ENCODE data around the gene GLRA1.
"Not testable (repeated sequence)": the region's sequence is repeated elsewhere in the genome, so short reads cannot be mapped to it uniquely, and the experiment has no call there.

GLRA1 gene

GRCh38 chr5:151811593-151812321 lies 112.9 kb downstream of the GLRA1 start:
- no peak for DNase-seq

GRCh38 chr5:151810897-151811296 lies 113.8 kb downstream of the GLRA1 start:
- DNase-seq = no peak

- no peak for DNase-seq
Measured at GRCh38 chr5:151810449-151810848, 114.2 kb downstream of the GLRA1 start.

GRCh38 chr5:151808451-151809169 lies 116.0 kb downstream of the GLRA1 start:
- no peak for DNase-seq

DNA sequence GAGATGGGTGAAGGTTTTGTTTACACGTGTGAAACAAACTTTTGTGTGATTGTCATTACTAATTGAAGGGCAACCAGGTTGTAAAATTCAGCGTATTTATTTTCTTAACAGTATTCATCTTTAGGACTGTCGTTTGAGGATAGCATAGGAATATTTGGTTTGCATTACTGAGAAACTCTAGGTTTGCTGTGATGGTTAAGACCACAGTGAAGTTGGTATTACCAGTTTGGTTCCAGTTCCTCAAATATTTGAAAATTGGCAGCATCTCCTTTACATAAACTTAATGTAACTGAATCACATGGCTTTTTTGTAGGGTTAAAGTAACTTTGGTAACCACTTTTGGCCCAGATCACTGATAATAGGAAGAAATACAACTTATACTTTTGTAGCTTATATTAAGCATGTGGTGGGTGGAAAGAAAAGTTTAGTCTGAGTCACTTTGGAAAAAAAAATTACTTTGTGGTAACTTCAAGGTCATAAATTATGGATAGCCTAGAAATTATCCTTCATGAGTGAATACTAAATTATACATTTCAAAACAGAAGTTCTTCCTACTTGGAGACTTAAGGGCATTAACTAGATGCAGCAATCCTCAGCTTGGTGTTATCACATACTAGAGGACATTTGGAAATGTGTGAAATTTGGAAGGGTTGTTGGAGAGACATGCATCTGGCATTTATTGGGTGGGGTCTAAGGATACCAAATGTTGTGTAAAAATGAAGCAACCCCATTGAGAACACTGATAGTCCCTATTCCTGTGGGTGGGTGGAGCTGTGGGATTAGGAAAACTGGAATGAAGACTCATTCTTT lies 119.0 kb downstream of the GLRA1 start:
- no peak for DNase-seq

DNA sequence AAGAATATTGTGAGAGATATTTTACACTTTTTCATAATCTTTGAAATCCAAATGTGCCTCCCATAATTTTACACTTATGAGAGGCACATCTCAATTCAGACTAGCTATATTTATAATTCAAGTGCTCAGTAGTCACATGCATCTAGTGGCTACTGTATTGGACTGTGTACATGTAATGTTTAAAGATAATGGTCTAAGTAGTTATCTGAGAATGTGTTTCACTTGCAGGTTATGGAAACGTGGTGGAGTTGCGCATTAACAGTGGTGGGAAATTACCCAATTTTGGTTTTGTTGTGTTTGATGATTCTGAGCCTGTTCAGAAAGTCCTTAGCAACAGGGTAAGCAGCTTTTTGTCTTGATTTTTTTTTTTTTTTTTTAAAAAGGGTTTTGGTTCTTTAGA lies 124.1 kb downstream of the GLRA1 start:
- DNase-seq = no peak

GRCh38 chr5:151799407-151799806 lies 125.2 kb downstream of the GLRA1 start:
- DNase-seq = no peak

- no peak for DNase-seq
Measured at GRCh38 chr5:151798674-151799073, 126.0 kb downstream of the GLRA1 start.

- DNase-seq = no peak
Measured at GRCh38 chr5:151795426-151795825, 129.2 kb downstream of the GLRA1 start.

DNA sequence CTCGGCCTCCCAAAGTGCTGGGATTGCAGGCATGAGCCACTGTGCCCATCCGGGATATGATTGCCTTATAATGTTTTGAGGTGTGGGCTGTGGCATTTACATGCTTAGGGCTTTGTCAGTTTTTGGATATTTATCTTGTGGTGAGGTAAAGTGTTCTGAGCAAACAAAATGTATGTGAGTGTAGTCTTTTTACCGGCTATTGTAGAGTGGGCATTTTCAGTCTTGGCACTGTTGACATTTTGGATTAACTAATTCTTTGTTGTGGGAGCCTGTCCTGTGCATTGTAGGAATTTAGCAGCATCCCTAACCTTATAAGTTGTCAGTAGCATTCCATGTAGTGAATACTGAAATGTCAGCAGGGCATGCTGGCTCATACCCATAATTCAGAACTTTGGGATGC lies 131.3 kb downstream of the GLRA1 start:
- DNase-seq = no peak

- no peak for DNase-seq
Measured at GRCh38 chr5:151787817-151788216, 136.8 kb downstream of the GLRA1 start.

- no peak for DNase-seq
Measured at GRCh38 chr5:151786468-151786867, 138.2 kb downstream of the GLRA1 start.

GRCh38 chr5:151784141-151784540 lies 140.5 kb downstream of the GLRA1 start:
- no peak for DNase-seq

DNA sequence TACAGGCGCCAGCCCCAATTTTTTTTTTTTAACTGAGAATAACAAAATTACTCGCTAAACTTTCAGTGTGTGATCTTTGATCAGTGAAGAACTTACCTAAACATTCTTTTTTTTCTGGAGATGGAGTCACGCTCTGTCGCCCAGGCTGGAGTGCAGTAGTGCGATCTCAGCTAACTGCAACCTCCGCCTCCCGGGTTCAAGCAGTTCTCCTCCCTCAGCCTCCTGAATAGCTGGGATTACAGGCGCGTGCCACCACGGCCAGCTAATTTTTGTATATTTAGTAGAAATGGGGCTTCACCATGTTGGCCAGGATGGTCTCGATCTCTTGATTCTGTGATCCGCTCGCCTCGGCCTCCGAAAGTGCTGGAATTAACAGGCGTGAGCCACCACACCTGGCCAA lies 141.0 kb downstream of the GLRA1 start:
- DNase-seq = not testable (repeated sequence)

DNA sequence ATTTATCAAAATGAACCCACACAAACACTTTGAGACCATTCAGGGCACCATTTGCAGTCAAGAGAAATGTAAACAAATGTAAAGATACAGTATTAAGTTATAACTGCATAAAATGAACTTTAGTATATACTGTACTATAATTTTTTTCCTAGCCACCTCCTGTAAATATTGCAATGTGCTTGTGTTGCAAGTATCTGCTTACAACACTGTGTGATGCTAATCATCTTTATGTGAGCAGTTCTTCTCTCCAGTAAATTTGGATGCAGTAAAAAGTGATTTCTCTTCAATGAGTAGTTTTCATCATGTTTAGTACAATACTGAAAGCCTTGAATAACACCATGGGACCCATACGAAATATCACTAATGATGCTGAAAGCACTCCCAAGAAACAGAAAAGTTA lies 143.4 kb downstream of the GLRA1 start:
- no peak for DNase-seq

GRCh38 chr5:151780348-151780747 lies 144.3 kb downstream of the GLRA1 start:
- no peak for DNase-seq

DNA sequence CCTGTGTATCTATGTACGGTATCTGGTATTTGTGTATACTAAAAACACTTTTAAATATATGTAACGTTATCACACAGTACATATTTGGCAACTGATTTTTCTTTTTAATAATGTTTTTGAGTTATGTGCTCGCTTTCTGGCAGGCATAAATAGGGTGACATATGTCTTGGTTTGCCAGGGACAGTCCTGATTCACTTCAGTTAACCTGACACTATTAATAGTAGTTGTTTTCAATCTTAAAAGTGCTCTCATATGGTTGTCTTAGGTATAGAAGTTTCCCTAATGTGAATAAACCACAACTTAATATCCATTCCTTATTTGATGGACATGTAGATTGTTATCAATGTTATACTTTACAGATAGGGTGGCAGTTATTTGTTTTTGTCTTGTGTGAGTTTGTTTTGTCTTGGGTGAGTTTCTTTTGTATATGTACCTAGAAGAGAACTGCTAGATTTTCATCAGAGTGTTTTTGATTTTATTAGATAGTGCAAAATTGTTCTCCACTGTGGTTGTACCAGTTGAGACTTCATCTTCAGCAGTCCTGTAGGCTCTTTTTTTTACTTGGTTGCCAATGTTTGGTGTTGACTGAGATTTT lies 145.0 kb downstream of the GLRA1 start:
- peak; percentile 17 for DNase-seq

DNA sequence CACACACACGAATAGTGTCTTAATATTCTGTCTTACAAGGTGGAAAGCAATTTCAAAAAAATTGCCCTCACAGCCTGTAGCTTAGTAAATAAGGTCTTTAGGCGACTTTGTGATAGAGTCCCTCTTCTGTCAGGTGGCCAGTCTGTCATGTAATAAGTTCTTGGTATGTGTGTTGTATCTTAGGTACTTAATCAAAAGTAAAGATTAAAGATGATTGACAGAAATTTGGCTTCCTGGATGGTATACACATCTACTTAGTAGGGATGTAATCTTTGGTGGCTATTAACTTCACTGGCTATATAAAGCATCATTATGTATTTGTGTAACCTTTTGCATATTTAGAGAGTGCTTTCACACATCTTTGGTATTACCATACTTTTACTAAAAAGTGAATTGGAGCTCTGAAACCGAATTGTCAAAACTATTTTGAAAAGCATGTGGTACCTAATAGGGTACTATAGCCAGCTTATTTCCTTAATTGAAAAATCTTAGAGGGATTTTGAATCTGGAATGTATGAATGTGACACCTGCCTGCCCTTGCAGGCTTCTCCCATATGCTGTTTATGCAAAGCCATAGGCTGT lies 149.5 kb downstream of the GLRA1 start:
- no peak for DNase-seq

GRCh38 chr5:151773951-151774350 lies 150.7 kb downstream of the GLRA1 start:
- no peak for DNase-seq

DNA sequence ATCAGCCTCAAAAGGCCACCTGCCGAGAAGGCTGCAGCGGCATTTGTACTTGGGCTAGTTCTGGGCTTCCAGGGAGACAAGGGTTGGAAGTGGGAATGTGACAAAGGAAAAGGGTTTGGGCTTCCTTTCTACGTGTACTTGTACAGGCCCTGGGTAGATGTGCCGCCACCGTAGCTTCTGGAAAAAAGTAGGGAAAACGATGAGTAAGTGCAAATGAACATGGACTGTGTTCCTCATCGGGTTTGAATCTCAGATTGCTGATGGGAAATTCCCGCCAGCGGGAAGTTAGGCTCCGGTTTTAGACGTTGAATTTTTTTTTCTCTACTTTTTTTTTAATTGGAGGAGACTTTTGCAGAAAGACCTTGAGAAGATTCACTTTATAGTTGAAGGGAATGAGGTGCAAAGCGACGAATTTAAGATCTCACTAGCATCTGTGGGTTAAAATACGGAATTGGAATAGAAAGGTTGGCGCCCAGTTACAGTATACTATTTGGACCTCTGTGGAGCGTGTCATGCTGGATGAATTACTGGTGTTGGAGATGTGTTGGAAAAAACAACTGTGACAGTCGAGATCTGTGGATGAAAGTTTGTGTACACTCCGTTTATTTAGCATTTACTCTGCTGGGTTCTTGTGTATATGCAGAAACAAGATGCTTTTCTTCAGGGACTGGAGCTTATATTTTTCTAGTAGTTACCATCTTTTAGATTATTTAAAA lies 151.6 kb downstream of the GLRA1 start:
- no peak for DNase-seq
